NOMO-1 (cell line): Measurements from ENCODE around the gene CIBAR2.

Source experiments
- DNase-seq, 2 experiments: peaks; one replicate each; lab custom pipeline; 2025; ENCODE audit not compliant: unreplicated experiment in 2 of 2; lab: John Stamatoyannopoulos, UW

CIBAR2 gene

DNA sequence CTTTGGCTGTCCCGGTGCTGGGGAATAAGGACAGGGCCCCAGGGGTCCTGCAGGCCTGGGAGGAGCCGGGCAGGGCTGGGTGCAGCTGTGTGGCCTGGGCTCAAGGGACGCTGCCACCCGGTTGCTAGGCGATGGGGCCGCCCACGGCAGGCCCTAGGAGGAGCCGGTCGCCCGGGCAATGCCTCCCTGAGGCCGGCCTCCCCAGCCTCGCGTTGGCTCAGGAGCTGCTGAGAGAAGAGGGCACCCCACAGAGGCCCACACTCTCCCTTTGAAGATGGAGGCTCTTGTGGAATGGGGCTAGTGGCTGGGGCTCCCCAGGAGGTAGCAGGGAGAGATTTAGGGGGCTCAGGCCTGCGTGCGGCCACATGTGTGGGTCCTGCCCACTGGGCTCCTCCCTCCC, at the start of gene CIBAR2:
Gene CIBAR2, minus strand, starts transcription at position 109 of the 400 bp plus-strand sequence. CDS start 120 bp downstream, outside the sequence.
- DNase-seq = no peak

DNA sequence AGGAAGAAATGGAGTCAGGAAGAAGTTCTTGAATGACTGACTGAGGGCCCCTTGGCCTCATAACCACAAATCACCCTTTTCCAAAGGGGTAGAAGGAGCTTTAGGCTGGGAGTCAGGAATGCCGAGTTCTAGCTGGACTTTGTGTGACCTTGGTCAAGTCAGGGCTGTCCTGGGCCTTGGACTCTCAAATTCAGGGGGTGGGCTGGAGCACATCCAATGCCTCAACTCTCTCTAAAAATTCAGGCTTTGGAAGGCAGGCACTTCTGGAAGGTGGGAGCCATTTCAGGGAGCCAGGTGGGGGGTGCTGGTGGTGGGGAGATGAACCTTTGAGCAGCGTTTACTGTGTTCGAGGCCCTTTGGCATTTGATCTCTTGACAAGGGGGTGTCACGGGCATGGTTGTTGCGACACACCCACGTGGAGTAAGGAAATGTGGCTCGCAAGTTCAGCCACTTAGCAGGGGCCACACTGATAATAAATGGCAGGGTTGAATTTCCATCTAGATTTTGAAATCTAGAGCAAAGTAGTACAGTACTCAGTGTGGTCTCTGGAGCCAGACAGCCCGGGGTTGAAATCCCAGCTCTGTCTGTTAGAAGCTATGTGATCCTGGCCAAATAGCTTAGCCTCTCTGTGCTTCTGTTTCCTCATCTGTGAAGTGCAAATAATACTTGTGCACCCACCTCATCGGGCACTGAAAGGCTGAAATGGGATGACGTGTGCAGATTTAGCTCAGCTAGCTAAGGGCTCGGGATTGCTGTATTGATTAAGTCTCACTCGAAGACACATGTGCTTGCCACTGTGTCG, 47.1 kb upstream of the CIBAR2 start:
- peak in 1 of 2 experiments; percentile 18 for DNase-seq

DNA sequence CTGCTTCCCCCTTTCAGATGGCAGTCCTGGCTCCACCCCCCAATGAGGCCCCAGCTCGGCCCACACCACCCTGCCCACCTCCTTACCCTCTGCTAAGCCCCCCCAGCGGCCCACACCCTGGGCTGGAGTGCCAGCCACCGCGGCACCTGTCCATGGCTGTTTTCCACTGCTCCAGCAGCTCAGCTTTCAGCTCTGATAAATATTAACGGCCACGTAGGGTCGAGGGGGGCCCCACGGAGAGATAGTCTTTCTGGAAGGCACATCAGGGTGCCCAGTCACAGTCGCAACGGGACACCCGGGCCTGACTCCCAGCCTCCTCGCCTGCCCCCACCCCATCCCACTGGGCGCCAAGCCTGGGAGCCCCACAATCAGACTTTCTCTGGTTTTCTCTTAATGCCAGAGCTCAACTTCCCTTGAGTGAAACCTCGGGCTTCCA, 46.5 kb upstream of the CIBAR2 start:
- no peak for DNase-seq

DNA sequence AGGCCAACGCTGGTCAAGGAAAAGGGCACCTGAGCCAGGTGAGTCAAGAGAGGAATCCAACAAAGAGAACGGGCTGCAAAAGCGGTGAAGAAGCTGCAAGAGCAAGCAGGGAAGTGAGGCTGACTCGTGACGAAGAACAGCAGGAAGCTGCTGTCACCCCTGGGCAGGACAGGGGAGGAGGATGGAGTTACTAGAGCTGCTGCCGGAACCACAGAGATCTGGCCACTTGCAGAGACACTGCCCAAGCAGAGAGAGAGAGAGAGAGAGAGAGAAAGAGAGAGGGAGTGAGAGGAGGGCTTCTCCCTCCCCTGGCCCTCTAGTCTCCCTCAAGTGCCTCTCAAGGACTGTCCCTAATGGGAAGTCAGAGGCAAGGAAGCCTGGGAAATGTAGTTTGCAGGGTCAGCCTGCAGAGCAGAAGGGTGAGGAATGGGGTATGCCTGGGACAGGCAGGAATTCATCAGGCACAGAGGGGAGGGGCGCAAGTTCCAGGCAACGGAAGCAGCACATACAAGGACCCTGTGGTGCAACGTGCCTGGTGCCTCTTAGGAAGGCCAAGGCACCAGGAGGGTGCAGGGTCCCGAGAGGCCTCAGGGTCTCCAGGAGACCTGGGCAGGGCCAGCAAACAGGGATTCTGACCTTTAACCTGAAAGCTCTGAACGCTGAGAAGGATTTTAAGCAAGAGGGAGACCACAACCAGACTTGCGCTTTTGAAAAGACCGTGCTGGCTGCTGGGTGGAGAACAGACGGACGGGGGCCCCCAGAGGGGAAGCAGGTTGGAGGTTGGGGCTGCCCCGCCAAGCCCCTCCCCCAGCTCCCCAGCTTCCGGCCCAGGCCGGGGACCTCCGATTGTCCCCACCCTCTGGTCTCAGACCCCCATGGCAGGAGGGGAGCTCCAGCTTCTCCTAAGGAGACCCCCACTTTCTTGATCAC, 45.8 kb upstream of the CIBAR2 start:
- DNase-seq = peak; percentile 58 to 73

DNA sequence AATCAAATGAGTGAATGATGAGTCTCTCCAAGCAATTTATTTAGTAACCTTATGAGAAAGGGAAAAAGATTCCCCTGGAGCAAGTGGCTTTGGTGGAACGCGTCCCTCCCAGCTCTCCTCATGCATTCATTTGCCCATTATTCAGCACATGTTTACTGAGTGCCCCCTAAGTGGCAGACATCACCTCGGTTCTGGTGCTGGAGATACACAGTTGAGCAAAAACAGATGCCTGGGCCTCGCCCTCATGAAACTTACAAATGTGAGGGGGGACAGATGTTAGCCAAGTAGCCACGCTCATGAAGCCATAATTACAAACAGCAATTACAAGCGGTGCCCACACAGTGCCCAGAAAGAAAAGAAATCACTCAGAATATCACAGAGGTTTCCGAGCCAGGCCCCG, 45.1 kb upstream of the CIBAR2 start:
- DNase-seq = no peak

DNA sequence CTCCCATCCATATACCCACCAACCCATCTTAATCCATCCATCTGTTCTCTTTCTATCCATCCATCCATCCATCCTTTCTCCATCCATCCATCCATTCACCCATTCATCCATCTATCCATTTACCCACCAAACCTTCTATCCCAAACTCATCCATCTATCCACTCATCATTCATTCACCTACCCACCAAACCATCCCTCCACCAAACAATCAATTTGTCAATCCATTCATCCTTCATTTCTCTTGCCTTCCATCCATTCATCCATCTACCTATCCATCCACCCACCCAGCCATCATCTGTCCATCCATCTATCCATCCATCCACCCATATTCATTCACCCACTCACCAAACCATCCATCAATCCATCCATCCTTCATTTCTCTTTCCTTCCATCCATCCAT, 44.6 kb upstream of the CIBAR2 start:
- DNase-seq = no peak

DNA sequence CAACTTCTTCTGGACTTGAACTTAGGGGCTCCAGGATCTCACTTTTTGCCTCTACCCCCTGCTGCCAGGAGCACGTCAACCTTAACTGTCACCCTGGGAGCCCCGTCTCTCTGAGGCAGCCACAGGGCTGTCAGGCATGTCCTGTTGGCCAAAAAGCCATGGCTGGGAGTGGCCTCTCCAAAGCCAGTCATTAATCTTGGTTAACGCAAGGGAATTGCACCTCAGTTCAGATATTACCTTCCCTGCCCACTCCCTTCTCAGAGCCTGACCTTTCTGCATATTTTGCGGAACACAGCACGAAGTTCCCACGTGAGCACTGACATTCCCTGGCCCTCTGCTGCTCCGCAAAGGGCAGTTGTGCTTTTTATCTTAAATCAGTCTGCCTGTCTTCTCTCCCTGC, 44.2 kb upstream of the CIBAR2 start:
- no peak for DNase-seq

DNA sequence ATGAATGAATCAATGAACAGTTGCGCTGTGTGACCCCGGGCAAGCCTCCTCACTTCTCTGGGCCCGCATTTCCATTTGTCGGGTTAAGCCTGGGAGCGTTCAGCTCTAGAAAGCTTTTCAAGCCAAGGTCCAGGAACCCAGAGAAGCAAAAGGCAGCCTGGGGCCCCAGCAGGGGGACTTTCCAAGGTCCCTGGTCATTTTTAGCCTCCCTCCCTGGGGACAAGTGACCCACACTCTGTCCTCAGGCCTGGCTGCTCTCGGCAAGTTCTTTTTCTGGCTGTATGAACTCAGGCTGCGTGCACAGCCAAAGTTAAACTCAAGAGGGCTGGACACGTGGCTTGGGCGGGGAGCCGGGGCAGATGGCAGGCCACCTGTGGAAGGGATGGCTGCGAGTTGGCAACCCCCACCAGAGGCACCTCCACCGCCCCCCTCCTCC, 41.4 kb upstream of the CIBAR2 start:
- DNase-seq = no peak

DNA sequence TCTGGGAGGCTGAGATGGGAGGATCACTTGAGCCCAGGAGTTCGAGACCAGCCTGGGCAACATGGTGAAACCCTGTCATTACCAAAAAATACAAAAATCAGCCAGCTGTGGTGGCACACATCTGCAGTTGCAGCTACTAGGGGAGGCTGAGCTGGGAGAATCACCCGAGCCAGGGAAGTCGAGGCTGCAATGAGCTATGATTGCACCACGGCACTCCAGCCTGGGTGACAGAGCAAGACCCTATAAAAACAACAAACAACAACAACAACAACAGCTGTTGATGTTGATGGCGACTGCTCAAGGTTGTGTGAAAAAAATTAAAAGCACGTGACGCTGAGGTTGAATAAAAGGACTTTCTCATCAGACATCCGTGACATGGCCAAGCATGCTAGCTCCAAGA, 40.8 kb upstream of the CIBAR2 start:
- DNase-seq = no peak

DNA sequence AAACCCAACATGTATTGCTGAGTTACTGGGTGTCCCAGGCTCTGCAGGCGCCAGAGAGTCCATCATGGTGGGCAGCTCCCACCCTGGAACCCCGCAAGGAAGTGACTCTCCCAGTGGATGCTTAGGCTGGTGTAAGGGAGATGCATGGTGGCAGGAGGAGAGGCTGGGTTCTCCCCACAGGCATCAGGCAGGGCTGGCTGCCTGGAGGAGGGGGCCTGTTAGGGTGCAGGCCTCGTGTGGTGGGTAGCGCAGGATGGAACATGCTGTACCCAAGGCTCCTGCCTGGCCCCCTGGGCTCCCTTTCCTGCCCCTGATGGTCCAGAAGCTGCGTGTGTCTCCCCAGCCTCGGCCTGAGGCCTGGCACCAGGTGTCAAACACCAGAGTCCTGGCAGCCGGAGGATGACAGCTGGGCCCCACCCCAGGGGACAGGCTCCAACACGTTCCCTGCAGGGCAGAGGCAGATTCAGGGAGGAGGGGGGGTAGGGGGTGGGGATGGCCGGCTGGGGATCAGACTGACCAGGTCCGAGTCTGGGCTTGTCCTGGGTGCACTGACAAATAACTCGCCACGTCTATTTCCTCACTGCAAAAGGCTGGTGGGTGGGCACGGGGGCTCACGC, 40.2 kb upstream of the CIBAR2 start:
- no peak for DNase-seq

DNA sequence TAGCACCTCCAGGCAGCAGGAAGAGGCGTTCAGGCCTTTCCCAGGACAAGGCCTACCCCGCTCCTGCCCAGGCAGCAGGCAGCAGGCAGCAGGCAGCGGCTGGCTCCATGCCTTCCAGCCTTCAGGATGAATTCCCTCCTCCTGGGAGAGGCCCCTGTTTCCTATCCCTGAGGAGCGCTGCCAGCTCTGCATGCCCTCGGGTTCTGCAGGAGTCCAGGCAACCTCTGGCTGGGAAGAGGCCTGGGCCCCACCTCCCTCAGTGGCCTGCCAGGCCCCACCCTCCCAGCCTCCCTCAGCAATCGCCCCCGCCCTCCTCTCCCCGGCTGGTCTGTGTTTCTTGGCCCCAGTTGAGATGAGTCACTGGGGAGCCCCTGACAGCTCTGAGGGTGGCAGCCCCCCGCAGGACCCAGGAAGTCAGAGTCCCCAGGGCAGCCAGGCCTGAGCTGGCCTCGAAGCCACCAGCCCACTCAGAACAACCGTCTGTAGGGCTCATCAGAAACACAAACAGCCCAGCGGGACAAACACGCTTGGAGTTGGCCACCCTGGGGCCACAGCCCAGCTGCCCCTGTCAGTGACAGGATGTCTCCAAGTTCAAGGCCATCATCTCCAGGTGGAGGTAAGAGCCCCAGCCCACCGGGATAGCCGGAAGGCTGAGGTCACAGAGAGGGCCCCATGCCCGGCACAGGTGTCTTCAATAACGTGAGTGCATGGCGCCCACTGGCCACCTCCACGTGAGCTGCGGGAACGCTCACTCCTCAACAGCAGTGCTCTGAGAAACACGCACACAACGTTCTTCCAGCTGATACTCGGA, 39.5 kb upstream of the CIBAR2 start:
- no peak for DNase-seq

DNA sequence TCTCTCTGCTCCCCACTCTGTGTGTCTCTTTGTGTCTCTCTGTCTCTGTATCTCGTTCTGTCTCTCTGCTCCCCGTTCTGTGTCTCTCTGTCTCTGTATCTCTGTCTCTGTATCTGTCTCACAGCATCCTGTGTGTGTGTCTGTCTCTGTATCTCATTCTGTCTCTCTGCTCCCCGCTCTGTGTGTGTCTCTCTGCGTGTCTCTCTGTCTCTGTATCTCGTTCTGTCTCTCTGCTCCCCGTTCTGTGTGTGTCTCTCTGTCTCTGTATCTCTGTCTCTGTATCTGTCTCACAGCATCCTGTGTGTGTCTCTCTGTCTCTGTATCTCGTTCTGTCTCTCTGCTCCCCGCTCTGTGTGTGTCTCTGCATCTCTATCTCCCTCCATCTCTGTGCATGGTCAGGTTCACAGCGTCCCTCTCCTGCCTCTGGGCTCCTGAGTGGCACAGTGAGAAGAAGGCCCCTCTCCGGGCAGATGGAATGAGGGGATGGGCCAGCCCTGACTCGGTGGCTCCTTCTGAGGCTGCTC, 38.9 kb upstream of the CIBAR2 start:
- no peak for DNase-seq

DNA sequence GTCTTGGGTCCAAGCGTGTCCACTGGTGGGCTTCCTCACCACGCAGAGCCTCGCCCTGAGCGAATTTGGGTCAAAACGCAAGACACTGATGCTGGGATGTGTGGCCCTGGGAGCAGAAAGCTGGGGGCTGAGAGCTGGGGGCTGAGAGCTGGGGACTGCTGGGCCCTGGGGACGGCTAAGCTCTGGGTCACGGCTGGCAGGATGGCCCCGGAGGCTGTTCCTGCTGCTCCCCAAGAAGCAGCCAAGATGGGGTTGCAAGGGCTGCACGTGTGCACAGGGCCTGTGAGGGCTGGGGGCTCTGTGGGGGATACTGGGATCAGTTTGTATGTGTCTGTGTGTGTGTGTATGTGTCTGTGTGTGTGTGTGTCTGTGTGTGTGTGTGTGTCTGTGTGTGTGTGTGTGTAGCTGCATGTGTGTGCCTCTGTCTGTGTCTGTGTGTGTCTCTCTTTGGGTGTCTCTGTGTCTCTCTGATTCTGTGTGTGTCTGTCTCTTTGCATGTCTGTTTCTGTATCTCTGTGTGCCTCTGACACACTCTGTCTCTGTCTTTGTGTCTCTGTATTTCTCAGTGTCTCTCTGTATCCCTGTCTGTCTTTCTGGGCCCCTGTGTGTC, 38.2 kb upstream of the CIBAR2 start:
- no peak for DNase-seq

DNA sequence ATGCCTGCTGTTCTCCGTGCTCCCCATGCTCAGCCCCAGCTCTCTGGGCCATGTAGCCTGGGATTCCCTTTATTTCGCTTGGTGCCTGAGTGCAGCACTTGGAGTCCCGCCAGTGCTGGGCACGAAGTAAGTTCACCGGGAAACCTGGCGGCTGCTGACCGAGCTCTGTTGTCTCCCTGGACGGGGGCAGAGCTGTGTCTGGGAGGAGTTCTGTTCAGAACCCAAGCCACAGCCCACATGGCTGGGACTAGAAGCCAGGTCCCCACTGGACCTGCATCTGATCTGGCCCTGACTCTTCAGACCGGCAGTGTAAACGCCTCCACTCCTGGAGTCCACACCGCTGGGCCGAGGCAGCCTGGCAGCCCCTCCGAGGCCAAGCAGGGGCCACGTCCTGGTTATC, 37.5 kb upstream of the CIBAR2 start:
- DNase-seq = no peak

DNA sequence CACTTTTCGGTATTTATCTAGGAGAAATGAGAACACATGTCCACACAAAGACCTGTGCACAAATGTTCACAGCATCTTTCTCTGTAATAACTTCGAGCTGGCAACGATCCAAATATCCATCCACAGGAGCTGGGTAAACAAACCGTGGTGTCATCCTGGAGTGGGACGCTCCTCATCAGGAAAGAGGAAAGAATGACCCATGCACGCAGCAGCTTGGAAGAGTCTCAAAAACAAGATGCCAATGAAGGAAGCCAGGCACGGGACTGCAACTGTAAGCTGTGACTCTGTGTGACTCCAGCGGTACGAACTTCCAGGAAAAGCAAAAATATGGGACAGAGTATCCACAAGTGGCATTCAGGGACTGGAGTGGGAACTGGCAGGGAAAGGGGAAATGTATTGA, 36.7 kb upstream of the CIBAR2 start:
- DNase-seq = no peak

DNA sequence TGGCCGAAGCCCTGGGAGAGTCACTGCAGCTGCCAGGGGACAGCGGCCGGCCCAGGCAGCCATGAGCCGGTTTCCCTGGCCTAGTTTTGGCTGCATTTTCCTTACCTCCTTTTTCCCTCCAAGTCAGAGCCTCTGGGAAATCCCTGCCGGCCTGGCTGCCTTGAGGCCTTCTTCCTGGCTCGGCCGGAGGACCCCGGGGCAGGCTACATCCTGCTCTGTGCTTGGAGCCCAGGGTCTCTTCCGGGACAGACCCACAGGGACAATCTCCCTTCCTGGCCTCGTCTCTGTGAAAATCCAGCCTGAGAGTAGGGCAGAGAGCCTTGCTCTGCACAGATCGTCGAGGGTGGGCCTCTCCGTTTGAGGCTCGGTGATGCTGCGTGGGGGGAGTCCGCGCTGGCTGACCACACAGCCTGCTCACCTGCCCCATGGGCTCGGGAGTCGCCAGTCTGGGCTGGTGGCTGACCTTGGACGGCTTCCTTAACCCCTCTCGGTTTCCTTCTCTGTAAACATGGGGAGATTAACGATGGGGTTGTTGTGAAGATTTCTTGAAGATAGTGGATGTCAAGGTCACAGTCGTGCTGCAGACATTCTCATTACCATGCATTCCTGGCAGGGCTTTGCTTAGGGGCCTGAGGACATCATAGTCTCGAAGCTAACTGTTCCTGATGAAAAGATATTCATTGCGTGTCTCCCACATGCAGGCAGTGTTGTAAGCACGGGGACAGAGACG, 34.8 kb upstream of the CIBAR2 start:
- no peak for DNase-seq

DNA sequence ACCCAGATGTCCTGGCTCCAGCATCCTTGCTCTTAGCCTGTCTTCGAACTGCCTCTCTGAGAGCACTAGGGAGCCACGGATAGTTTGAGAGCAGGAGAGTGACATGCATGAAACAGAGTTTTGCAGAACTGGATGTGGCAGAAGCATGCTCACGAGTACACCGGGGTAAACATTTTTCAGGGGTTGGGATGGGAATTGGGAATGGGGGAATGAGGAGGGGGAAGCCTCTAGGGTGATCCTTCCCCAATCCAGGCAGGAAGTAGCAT, 34.2 kb upstream of the CIBAR2 start:
- no peak for DNase-seq

DNA sequence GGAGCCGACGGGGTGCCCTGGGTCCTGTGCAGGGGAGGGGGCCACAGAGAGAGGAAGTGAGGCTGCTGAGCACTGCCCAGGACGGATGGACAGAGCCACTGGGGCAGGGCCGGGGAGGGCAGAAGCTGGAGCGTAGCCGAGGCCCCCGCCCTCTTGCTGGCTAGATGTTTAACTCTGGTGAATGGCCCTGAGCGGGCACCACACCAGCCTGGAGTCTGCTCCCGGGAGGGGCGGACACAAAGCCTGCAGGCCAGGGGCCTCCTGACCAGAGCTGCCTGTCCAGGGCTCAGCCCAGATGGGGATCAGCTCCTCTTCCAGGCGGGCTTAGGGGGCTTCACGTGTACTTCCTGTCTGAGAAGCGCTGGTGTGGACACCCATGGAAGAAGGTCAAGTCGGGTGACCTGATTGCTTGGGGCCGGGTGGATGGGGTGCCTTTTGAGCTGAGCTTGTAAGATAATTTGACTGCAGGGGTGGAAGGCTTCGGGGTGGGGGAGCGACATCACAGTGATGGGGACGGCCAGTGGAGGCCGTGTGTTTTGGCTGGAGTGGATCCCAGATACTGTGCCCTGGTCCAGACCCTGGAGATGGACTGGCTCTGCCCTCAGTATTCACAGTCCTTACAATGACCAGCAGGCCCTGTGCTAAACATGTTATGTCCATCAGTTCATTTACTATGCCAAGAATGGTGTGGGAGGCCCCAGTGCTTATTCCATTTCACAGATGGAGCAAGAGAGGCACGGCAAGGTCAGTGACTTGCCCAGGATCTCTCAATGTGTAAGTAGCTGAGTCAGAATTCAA, 33.7 kb upstream of the CIBAR2 start:
- DNase-seq = no peak

DNA sequence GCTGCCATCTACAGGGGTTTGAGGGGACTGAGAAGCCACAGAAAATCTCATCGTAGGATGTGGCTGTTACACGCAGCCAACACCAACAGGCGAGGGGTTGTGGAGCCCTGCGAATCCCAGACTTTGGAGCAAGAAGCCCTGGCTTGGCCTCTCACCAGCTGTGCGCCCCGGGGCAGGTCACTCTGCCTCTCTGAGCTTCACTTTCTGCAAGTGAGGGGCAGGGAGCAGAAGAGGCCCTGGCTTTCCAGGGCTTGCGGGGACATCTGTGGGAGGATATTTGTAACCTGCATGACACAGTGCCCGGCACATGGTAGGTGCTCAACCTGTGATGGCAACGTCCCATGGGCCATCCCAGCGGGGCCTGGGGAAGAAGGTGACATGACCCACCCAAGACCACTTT, 32.9 kb upstream of the CIBAR2 start:
- no peak for DNase-seq
